IPS-15b (cell line): Measurements from ENCODE around the gene FAM111A.
A peak's percentile ranks its signal among the peaks of the same experiment; 100 is the strongest.

Experiments
- H3K27me3 ChIP-seq: one replicate; pipeline ENCODE4 v1.6.1; 2013; ENCODE audit warnings: low read length; ENCODE audit not compliant: control insufficient read depth, insufficient read depth
- H3K36me3 ChIP-seq: one replicate; pipeline ENCODE4 v1.6.1; 2013; ENCODE audit warnings: low read length; ENCODE audit not compliant: control insufficient read depth, insufficient read depth
- H3K4me1 ChIP-seq: one replicate; pipeline ENCODE4 v1.6.1; 2013; ENCODE audit warnings: mild to moderate bottlenecking, low read length; ENCODE audit not compliant: control insufficient read depth, insufficient read depth
- H3K4me3 ChIP-seq: one replicate; pipeline ENCODE4 v1.5.1; 2013; ENCODE audit warnings: low read depth, low read length
- H3K9ac ChIP-seq: one replicate; pipeline ENCODE4 v1.6.1; 2013; ENCODE audit warnings: low read depth, mild to moderate bottlenecking, low read length
- H3K9me3 ChIP-seq: one replicate; pipeline ENCODE4 v1.6.1; 2013; ENCODE audit warnings: mild to moderate bottlenecking, low read length; ENCODE audit not compliant: control insufficient read depth, insufficient read depth

FAM111A gene

GRCh38 chr11:59145534-59145933 lies 2.9 kb downstream of the FAM111A start:
- H3K9me3 ChIP-seq: no peaks in the 10 kb centered on the region
- peak overlapping the region; percentile 91 for H3K4me3 ChIP-seq
- H3K4me1 ChIP-seq: peaks cover 6% of the 10 kb centered on the region
- no peaks in the 10 kb centered on the region for H3K36me3 ChIP-seq
- H3K27me3 ChIP-seq: peaks cover 8% of the 10 kb centered on the region
- H3K9ac ChIP-seq: no peak overlapping the region

- H3K4me3 ChIP-seq: no peak overlapping the region
- H3K9ac ChIP-seq: no peak overlapping the region
- no peaks in the 10 kb centered on the region for H3K4me1 ChIP-seq
- H3K27me3 ChIP-seq: no peaks in the 10 kb centered on the region
- no peaks in the 10 kb centered on the region for H3K9me3 ChIP-seq
- H3K36me3 ChIP-seq: no peaks in the 10 kb centered on the region
Observed at GRCh38 chr11:59151761-59152160, 9.1 kb downstream of the FAM111A start.

GRCh38 chr11:59152312-59152951 lies 9.8 kb downstream of the FAM111A start:
- H3K4me1 ChIP-seq: no peaks in the 10 kb centered on the region
- H3K9ac ChIP-seq: no peak overlapping the region
- no peak overlapping the region for H3K4me3 ChIP-seq
- H3K9me3 ChIP-seq: no peaks in the 10 kb centered on the region
- no peaks in the 10 kb centered on the region for H3K27me3 ChIP-seq
- H3K36me3 ChIP-seq: no peaks in the 10 kb centered on the region

GRCh38 chr11:59154610-59155009 lies 12.0 kb downstream of the FAM111A start:
- Histone ChIP-seq H3K4me3 (no peak overlapping the region), H3K27me3 (no peaks in the 10 kb centered on the region), H3K4me1 (no peaks in the 10 kb centered on the region), H3K36me3 (no peaks in the 10 kb centered on the region), H3K9ac (no peak overlapping the region), H3K9me3 (no peaks in the 10 kb centered on the region)

GRCh38 chr11:59157433-59157832 lies 14.8 kb downstream of the FAM111A start:
- no peak overlapping the region for H3K4me3 ChIP-seq
- no peaks in the 10 kb centered on the region for H3K36me3 ChIP-seq
- H3K9ac ChIP-seq: no peak overlapping the region
- H3K9me3 ChIP-seq: no peaks in the 10 kb centered on the region
- peaks cover 2% of the 10 kb centered on the region for H3K27me3 ChIP-seq
- H3K4me1 ChIP-seq: no peaks in the 10 kb centered on the region

- no peaks in the 10 kb centered on the region for H3K4me1 ChIP-seq
- H3K9me3 ChIP-seq: no peaks in the 10 kb centered on the region
- H3K4me3 ChIP-seq: no peak overlapping the region
- H3K36me3 ChIP-seq: no peaks in the 10 kb centered on the region
- no peak overlapping the region for H3K9ac ChIP-seq
- peaks cover 2% of the 10 kb centered on the region for H3K27me3 ChIP-seq
Observed at GRCh38 chr11:59158206-59159068, 15.8 kb downstream of the FAM111A start.

- Histone ChIP-seq H3K27me3 (peaks cover 2% of the 10 kb centered on the region), H3K9me3 (no peaks in the 10 kb centered on the region), H3K4me1 (no peaks in the 10 kb centered on the region), H3K9ac (no peak overlapping the region), H3K36me3 (no peaks in the 10 kb centered on the region), H3K4me3 (no peak overlapping the region)
Observed at GRCh38 chr11:59164028-59164427, 21.4 kb downstream of the FAM111A start.

DNA sequence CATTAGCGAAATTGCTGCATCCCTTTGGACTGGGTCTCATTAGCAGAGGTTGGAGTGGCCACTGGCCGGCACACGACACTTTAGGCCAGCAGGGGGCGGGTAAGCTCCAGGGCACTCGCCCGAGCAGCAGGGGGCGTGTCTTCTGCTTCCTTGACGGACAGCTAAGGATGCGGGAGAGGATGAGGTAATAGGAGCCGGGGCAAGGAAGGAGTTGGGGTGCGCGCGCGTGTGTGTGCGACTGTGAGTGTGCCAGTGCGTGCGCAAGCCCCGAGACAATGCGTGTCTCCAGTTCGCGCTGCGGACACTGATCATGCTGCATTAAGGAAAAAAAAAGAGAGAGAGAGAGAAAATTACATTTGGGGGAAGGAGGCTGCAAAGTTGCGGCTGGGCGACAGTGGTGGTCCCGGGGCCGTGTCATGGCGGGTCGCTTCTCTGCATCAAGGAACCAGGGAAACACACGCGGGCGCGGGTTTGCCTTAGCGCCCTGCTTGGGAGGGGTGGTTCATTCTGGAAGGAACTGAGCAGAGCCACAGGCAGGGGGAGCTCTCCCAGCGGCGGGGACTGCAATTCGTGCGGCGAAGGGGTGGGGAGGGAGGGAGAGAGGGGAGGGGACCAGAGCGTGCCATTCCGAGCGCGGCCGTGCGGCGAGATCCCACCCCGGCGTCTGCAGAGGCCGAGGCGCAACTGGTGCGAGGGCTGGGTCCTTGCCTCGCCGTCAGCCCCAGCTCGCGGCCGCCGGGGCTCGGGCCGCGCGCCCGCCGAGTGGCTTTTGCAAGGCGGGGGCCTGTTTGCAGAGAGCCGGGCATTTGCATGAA lies 29.1 kb downstream of the FAM111A start, which contains the start of gene DTX4:
Gene DTX4, plus strand, starts transcription at position 625 of the 815 bp plus-strand sequence. CDS start 464 bp downstream, outside the sequence.
- Histone ChIP-seq H3K4me1 (peaks cover 13% of the 10 kb centered on the region), H3K9ac (peak within 1 kb of the TSS; percentile 66), H3K36me3 (no peaks in the 10 kb centered on the region), H3K9me3 (no peaks in the 10 kb centered on the region), H3K27me3 (no peaks in the 10 kb centered on the region), H3K4me3 (peak within 1 kb of the TSS; percentile 95)

DNA sequence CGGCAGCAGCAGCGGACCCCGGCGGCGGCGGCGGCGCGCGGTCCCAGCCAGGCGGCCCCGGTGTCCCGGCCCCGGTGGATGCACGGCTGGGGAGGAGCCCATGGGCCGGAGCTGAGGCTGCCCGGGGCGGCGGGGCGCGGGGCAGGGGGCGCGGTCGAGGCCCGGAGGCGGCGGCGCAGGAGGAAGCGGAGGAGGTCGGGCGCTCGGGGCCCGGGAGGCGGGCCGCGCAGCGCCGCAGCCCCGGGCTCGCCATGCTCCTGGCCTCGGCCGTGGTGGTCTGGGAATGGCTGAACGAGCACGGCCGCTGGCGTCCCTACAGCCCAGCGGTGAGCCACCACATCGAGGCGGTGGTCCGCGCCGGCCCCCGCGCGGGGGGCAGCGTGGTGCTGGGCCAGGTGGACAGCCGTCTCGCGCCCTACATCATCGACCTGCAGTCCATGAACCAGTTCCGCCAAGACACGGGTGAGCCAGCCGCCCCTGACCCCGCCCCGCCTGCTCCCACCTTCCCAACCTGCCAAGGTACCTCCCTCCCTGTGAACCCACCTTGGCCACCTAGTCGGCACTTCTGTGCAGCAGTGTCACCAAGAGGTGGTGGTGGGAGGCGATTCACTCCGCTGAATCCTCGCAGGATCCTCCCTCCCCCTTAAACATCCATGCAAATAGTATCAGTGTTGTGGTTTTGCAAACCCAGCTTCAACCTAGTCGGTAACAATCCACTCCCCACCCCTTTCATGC lies 29.9 kb downstream of the FAM111A start:
- H3K4me3 ChIP-seq: peak overlapping the region; percentile 95
- H3K27me3 ChIP-seq: no peaks in the 10 kb centered on the region
- peaks cover 14% of the 10 kb centered on the region for H3K4me1 ChIP-seq
- H3K36me3 ChIP-seq: no peaks in the 10 kb centered on the region
- H3K9ac ChIP-seq: no peak overlapping the region
- no peaks in the 10 kb centered on the region for H3K9me3 ChIP-seq

DNA sequence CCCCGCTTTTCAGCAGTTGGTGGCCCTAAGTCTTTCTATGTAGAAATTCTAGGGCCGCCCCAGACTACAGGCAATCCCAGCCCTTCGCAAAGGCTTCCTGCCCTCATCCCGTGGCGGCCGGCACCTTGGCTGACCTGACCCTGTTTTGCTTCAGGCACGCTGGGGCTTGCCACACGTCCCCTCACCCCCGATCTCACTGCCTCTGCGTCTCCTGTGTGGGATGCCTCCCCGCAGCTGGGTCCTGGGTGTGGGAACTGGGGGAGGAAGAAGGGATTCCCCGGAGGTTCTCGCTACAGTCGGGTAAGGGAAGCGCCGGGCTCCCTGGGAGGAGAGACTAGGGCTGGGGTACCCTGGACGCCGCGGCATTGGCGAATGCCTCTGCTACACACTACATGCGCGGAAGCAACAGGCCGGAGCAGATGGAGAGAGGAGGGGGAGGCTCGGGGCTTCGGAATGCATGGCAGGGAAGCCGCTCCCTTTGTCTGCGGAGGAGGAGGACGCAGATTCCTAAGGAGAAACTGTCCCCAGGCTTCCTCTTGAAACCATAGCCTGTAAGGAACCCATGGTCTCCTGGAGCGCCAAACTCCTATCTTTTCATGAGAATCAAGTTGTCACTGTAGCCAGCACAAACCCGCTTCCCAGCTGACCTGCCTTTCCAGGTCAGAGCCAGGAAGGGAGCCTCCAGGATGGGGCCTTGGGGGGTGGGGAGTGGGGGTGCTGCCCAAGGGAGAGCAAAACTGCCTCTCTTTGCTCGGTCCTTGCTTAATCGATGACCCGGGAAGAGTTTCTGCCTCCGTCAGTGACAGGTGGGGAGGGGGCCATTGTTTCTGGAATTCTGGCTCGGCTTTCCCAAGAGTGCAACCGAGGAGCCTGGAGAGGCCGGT lies 30.7 kb downstream of the FAM111A start:
- peak overlapping the region; percentile 66 for H3K9ac ChIP-seq
- no peaks in the 10 kb centered on the region for H3K27me3 ChIP-seq
- no peaks in the 10 kb centered on the region for H3K36me3 ChIP-seq
- no peaks in the 10 kb centered on the region for H3K9me3 ChIP-seq
- peaks cover 14% of the 10 kb centered on the region for H3K4me1 ChIP-seq
- peak overlapping the region; percentile 83 for H3K4me3 ChIP-seq
